ENCODE results near the gene TXNDC11.

TXNDC11 gene

DNA sequence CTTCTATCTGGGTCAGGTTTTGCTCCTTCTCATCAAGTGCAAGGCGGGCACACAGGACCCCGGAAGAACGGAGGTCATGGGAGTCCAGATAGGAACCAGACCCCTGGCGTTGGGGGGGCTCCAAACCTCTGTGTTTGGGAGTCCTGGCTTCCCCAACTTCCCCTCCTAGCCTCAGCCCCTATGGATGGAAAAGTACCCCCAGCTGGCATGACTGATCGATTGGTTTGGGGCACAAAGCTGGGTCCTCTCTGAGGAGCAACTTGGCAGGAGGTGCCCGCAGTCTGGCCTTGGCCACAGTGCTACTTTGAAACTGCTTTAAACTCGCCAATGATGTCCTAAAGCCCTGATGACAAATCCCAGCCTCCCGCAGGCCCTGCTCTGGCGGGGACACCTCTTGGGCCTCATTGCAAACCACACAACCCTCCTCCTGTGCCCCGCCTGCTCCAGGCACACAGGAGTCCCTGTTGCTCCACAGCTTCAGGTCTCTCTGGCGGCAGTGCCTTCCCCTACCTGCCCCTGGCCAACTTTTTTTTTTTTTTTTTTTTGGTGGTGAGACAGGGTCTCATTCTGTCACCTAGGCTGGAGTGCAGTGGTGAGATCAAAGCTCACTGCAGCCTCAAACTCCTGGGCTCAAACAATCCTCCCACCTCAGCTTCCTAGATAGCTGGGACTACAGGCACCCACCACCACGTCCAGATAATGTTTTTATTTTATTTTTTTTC is 112.5 kb downstream of the TXNDC11 start:
- ATAC-seq (peak; percentile 38), DNase-seq (no peak)
- Mint-ChIP-seq H3K9me3 (no peaks in the 10 kb centered on the region), H3K4me1 (peaks cover 45% of the 10 kb centered on the region), H3K4me3 (no peak overlapping the region), H3K27ac (no peak overlapping the region), H3K27me3 (no peaks in the 10 kb centered on the region)
